HepG2 (cell line): Measurements from ENCODE around the gene CAMK4. TPM values are rescaled to one million over a fixed set of nuclear protein-coding genes. Genes with fewer than 3 reads are reported as not detected.
A peak's percentile ranks its signal among the peaks of the same experiment; 100 is the strongest.

ENCODE experiments used
- AGO1 ChIP-seq: fragments of 200-400 bp; formaldehyde crosslinking; IDR thresholded peaks from 2 replicates; pipeline ENCODE4 v1.6.1; 2017; ENCODE audit warnings: mild to moderate bottlenecking, low read depth, low read length, moderate library complexity; ENCODE audit not compliant: poor library complexity, severe bottlenecking
- ATF7 ChIP-seq, 2 experiments: fragments of 450-650 bp in 1 of 2; sonication (generic) in 1 of 2; formaldehyde crosslinking in 1 of 2; IDR thresholded peaks; 2 replicates each; pipeline versions ENCODE4 v1.4.0 to v1.6.1; 2016 to 2020; ENCODE audit warnings: antibody characterized with exemption in 1 of 2, mild to moderate bottlenecking in 1 of 2, missing genetic modification reagents in 1 of 2
- CHD2 ChIP-seq: IDR thresholded peaks from 2 replicates; pipeline ENCODE4 v1.6.1; 2011; ENCODE audit warnings: low read depth, low read length, improper control_type of control experiment
- DMAP1 ChIP-seq: IDR thresholded peaks from 2 replicates; pipeline ENCODE4 v1.6.1; 2016
- DNMT1 ChIP-seq: sonication (generic); formaldehyde crosslinking; IDR thresholded peaks from 2 replicates; pipeline ENCODE4 v1.5.1; 2020; ENCODE audit warnings: mild to moderate bottlenecking, missing genetic modification reagents
- IRF1 ChIP-seq: sonication (generic); formaldehyde crosslinking; IDR thresholded peaks from 2 replicates; pipeline ENCODE4 v1.4.0; 2020; ENCODE audit warnings: low read depth, mild to moderate bottlenecking, missing genetic modification reagents
- MXI1 ChIP-seq: IDR thresholded peaks from 3 replicates; pipeline ENCODE4 v1.6.1; 2012; ENCODE audit warnings: low read depth, low read length, inconsistent platforms, borderline replicate concordance
- PRMT3 ChIP-seq: sonication (generic); formaldehyde crosslinking; IDR thresholded peaks from 2 replicates; pipeline ENCODE4 v1.8.1; 2022; ENCODE audit warnings: low read depth, mild to moderate bottlenecking, moderate library complexity, missing genetic modification reagents, borderline replicate concordance
- RBAK ChIP-seq: sonication (generic); formaldehyde crosslinking; IDR thresholded peaks from 2 replicates; pipeline ENCODE4 v1.5.1; 2020; ENCODE audit warnings: mild to moderate bottlenecking, missing genetic modification reagents
- TCF7L2 ChIP-seq: IDR thresholded peaks from 2 replicates; pipeline ENCODE4 v1.6.1; 2011; ENCODE audit warnings: mild to moderate bottlenecking, low read depth, low read length, moderate library complexity
- ZBTB39 ChIP-seq: sonication (generic); formaldehyde crosslinking; IDR thresholded peaks from 2 replicates; pipeline ENCODE4 v1.5.0; 2020; ENCODE audit warnings: missing genetic modification reagents
- ZHX2 ChIP-seq, 2 experiments: sonication (generic) in 1 of 2; formaldehyde crosslinking in 1 of 2; IDR thresholded peaks; 2 replicates each; pipeline versions ENCODE4 v1.6.1 to v1.9.0; 2014 to 2022; ENCODE audit warnings: antibody characterized with exemption in 1 of 2, borderline replicate concordance in 1 of 2, inconsistent platforms in 1 of 2, low read depth in 1 of 2, missing genetic modification reagents in 1 of 2
- ZNF609 ChIP-seq: sonication (generic); formaldehyde crosslinking; IDR thresholded peaks from 2 replicates; pipeline ENCODE4 v1.4.0; 2020; ENCODE audit warnings: mild to moderate bottlenecking, missing genetic modification reagents, borderline replicate concordance
- ZSCAN12 ChIP-seq: sonication (generic); formaldehyde crosslinking; IDR thresholded peaks from 2 replicates; pipeline ENCODE4 v1.9.0; 2021; ENCODE audit warnings: mild to moderate bottlenecking, missing genetic modification reagents
- polyA plus RNA-seq, 8 experiments: library from polyadenylated mRNA; depleted of rRNA in 3 of 8; stranded (reverse) in 7 of 8; unstranded in 1 of 8; fragments of >200 nt; fragmentation: Illumina TruSeq in 4 of 8; extraction: Trizol in 4 of 8; gene quantifications; 2 replicates each; pipeline versions ENCODE4 v1.2.1 to v1.2.3, GENCODE V29; 2011 to 2016; ENCODE audit warnings: low read depth in 4 of 8, missing spikeins in 1 of 8, mixed read lengths in 1 of 8; ENCODE audit not compliant: insufficient read depth in 1 of 8
- total RNA-seq, 5 experiments: library from RNA; depleted of rRNA; stranded (reverse); fragments of >200 nt; fragmentation: Illumina TruSeq; extraction: Trizol; gene quantifications; 2 replicates each; pipeline ENCODE4 v1.2.3, GENCODE V29; 2016; ENCODE audit warnings: low read depth in 1 of 5

CAMK4 gene
- total and polyA plus RNA-seq, 2 of the 13 experiments (the other 11 are each of a cell fraction or from before 2014, with no cell fraction given), result not detected

GRCh38 chr5:111404270-111404769 lies 180.1 kb downstream of the CAMK4 start (continued):
- no peak for TF ChIP-seq CHD2
- no peak for TF ChIP-seq ATF7 (IDR thresholded peaks at IDR 0.05)
- no peak for TF ChIP-seq ATF7 (CRISPR knock-in tag; IDR thresholded peaks at IDR 0.05)
- no peak for TF ChIP-seq IRF1 (CRISPR knock-in tag)
- no peak for TF ChIP-seq DNMT1
- TF ChIP-seq ZBTB39 (CRISPR knock-in tag), result no peak
- TF ChIP-seq TCF7L2, result no peak
- 0 out of 2 replicates have a peak, but pooled peaks have one; percentile 50 for TF ChIP-seq ZNF609 (CRISPR knock-in tag)
- no peak for TF ChIP-seq ZSCAN12 (CRISPR knock-in tag)
- TF ChIP-seq PRMT3 (CRISPR knock-in tag), result no peak
- TF ChIP-seq ZHX2 (IDR thresholded peaks at IDR 0.05; ENCODE audit: low read depth), result no peak
- no peak for TF ChIP-seq ZHX2 (CRISPR knock-in tag; IDR thresholded peaks at IDR 0.05; ENCODE audit: borderline replicate concordance)
- TF ChIP-seq RBAK (CRISPR knock-in tag), result no peak
- no peak for TF ChIP-seq MXI1
- TF ChIP-seq AGO1, result no peak
- TF ChIP-seq DMAP1 (CRISPR knock-in tag), result no peak
